Esophagus muscularis mucosa (tissue), 4 donors: ENCODE results near the gene ASXL2. TPM values are rescaled to one million over a fixed set of nuclear protein-coding genes. Genes with fewer than 3 reads are reported as not detected.

ENCODE experiments used
- DNase-seq: peaks from one replicate; pipeline ENCODE4 v3.0.0-alpha.2; 2017; ENCODE audit errors: extremely low spot score
- H3K27ac ChIP-seq, 4 donors: fragments of 200-600 bp; sonication (generic); replicated peaks in 1 of 4; 1 replicate in 3 of 4; 2 replicates in 1 of 4; pipeline ENCODE4 v1.5.1; 2016 to 2019; ENCODE audit warnings: mild to moderate bottlenecking in 1 of 4
- H3K27me3 ChIP-seq, 4 donors: fragments of 200-600 bp; sonication (generic); one replicate each; pipeline versions ENCODE4 v1.5.1 to v1.6.0; 2016 to 2019
- H3K36me3 ChIP-seq, 4 donors: fragments of 200-600 bp; sonication (generic); one replicate each; pipeline ENCODE4 v1.5.1; 2016 to 2019
- H3K4me1 ChIP-seq, 4 donors: fragments of 200-600 bp; sonication (generic); one replicate each; pipeline ENCODE4 v1.5.1; 2016 to 2019
- H3K4me3 ChIP-seq, 4 donors: fragments of 200-600 bp; sonication (generic); 1 replicate in 2 of 4; 2 replicates in 2 of 4; pipeline ENCODE4 v1.5.1; 2016 to 2019; ENCODE audit warnings: mild to moderate bottlenecking in 4 of 4, moderate library complexity in 1 of 4
- H3K9me3 ChIP-seq, 4 donors: fragments of 200-600 bp; sonication (generic); 1 replicate in 3 of 4; 2 replicates in 1 of 4; pipeline ENCODE4 v1.5.1; 2016 to 2019
- EP300 ChIP-seq: sonication (generic); formaldehyde crosslinking; IDR thresholded peaks from one replicate; pipeline ENCODE4 v1.6.1; 2017; ENCODE audit warnings: antibody characterized with exemption
- POLR2A ChIP-seq: fragments of 450-650 bp; IDR thresholded peaks from one replicate; pipeline ENCODE4 v1.6.1; 2017; ENCODE audit warnings: antibody characterized with exemption, moderate library complexity, mild to moderate bottlenecking, low read depth
- POLR2AphosphoS5 ChIP-seq, 2 donors: sonication (generic); formaldehyde crosslinking; IDR thresholded peaks; one replicate each; pipeline ENCODE4 v1.6.1; 2017; ENCODE audit warnings: antibody characterized with exemption in 2 of 2
- WGBS: methylation state at CpG from one replicate; pipeline ENCODE4 v1.1.5; 2018; 5-methylcytosine and 5-hydroxymethylcytosine counted together
- intact Hi-C: fragments of 100-400 bp; cut with DNase I; formaldehyde crosslinking; loops from one replicate; pipeline ENCODE4 v1.15.1; 2023
- total RNA-seq, 4 donors: library from RNA; depleted of rRNA; stranded (reverse); fragments of >200 nt; gene quantifications; one replicate each; pipeline versions ENCODE4 v1.1.0 to v1.2.1, GENCODE V29; 2016
- TF ChIP-seq, protein P1 (sequence below), 3 experiments: fragments of 200-600 bp in 2 of 3; fragments of 450-650 bp in 1 of 3; sonication (generic) in 2 of 3; IDR thresholded peaks; one replicate each; pipeline ENCODE4 v1.5.1; 2017 to 2019; ENCODE audit warnings: antibody characterized with exemption in 3 of 3, mild to moderate bottlenecking in 2 of 3, moderate library complexity in 1 of 3

The ASXL2 gene
- total RNA-seq, 4 donors from 2014 or later: 17.4 to 25.1 (median 20.5) TPM

DNA sequence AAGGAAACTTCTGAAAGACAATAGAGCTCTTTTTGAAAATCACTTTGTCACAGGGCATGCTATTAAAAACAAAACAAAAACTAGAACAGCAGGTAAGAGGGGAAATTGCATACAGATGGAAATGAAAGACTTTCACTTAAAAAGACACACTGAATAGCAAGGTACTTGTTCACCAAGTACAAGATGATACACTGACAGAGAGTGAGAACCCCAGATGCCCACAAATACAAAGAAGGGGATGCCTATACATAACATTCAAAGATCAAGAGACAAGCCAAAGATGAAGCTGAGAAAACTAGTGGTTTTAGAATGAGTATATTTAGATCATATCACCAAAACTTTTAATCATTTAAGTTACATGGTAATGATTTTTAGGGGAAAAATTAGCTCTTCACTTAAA lies 60.7 kb downstream of the ASXL2 start:
- Histone ChIP-seq H3K4me3 (no peak overlapping the region), H3K27me3 (no peaks in the 10 kb centered on the region), H3K36me3 (no peaks in the 10 kb centered on the region), H3K9me3 (no peaks in the 10 kb centered on the region), H3K4me1 (peaks cover 0 to 10% (median 4%) of the 10 kb centered on the region in 4 donors), H3K27ac (no peak overlapping the region)
- DNase-seq: no peak
- TF ChIP-seq POLR2A: no peak
- TF ChIP-seq POLR2AphosphoS5 (IDR thresholded peaks at IDR 0.05): no peak
- TF ChIP-seq EP300: no peak
- TF ChIP-seq, protein P1, sequence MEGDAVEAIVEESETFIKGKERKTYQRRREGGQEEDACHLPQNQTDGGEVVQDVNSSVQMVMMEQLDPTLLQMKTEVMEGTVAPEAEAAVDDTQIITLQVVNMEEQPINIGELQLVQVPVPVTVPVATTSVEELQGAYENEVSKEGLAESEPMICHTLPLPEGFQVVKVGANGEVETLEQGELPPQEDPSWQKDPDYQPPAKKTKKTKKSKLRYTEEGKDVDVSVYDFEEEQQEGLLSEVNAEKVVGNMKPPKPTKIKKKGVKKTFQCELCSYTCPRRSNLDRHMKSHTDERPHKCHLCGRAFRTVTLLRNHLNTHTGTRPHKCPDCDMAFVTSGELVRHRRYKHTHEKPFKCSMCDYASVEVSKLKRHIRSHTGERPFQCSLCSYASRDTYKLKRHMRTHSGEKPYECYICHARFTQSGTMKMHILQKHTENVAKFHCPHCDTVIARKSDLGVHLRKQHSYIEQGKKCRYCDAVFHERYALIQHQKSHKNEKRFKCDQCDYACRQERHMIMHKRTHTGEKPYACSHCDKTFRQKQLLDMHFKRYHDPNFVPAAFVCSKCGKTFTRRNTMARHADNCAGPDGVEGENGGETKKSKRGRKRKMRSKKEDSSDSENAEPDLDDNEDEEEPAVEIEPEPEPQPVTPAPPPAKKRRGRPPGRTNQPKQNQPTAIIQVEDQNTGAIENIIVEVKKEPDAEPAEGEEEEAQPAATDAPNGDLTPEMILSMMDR (IDR thresholded peaks at IDR 0.05): no peak
- intact Hi-C loops: no loop called here

DNA sequence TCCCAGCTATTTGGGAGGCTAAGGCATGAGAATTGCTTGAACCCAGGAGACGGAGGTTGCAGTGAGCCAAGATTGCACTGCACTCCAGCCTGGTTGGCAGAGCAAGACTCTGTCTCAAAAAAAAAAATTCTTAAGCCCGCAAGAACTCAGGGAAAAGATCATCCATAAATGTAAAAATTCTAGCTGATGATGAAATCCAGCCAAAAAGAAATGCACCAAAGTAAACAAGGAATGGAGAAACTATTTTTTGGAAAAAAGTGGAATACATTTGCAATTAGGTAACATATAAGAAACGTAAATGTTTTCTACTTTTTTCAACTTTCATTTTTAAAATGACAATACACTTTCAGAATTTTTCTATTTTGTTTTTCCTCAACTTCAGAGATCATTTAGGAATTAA lies 61.3 kb downstream of the ASXL2 start:
- Histone ChIP-seq H3K4me1 (peaks cover 0 to 8% (median 2%) of the 10 kb centered on the region in 4 donors), H3K27ac (no peak overlapping the region), H3K36me3 (no peaks in the 10 kb centered on the region), H3K9me3 (no peaks in the 10 kb centered on the region), H3K4me3 (no peak overlapping the region), H3K27me3 (no peaks in the 10 kb centered on the region)
- intact Hi-C loops: no loop called here
- no peak for TF ChIP-seq POLR2A
- no peak for TF ChIP-seq EP300
- no peak for TF ChIP-seq POLR2AphosphoS5 (IDR thresholded peaks at IDR 0.05)
- TF ChIP-seq, protein P1 (IDR thresholded peaks at IDR 0.05): no peak
- 74% methylated on average over 3 of the region's 3 CpGs for WGBS
- no peak for DNase-seq

DNA sequence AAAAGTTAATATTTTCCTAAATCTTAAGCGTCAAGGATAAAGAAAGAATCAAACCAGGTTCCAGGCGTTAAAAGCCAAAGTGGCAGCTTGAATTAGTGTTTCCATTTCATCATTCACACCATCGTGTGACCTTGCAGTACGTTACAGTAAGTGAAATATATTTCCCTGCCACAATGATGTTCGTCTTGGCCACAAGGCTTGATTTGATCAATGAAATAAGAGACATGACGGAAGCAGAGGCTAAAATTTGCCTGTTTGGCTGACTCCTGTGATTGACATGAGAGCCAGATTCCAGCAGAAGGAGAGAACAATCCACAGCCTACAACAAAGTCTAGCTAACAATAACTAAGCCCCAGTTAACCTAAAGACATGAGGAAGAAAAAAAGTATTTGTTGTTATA lies 62.0 kb downstream of the ASXL2 start:
- H3K27me3 ChIP-seq: no peaks in the 10 kb centered on the region
- 91% methylated on average over 6 of the region's 6 CpGs for WGBS
- H3K4me1 ChIP-seq: peaks cover 0 to 8% (median 0%) of the 10 kb centered on the region in 4 donors
- H3K4me3 ChIP-seq: no peak overlapping the region
- intact Hi-C loops: no loop called here
- H3K27ac ChIP-seq: no peak overlapping the region
- TF ChIP-seq, protein P1 (IDR thresholded peaks at IDR 0.05): no peak
- TF ChIP-seq POLR2AphosphoS5 (IDR thresholded peaks at IDR 0.05) (no peak), EP300 (no peak), POLR2A (no peak)
- H3K9me3 ChIP-seq: no peaks in the 10 kb centered on the region
- DNase-seq: no peak
- no peaks in the 10 kb centered on the region for H3K36me3 ChIP-seq

DNA sequence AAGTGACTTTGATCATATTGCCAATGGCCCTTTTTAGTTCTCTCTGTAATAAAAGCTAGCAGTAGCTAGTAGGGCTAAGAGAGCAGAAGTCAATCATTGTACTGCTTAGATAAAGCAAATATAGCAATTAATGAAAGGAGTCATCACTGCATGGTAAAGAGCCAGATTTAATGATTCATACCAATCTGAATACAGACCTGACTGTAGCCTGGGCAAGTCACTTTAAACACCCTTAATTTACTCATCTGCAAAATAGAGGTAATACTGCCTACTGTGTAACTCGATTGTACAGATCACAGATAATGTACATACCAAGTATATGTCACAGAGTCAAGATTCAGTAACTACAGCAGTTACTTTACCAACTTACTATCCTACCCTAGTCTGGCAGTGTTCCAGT lies 63.6 kb downstream of the ASXL2 start:
- TF ChIP-seq, protein P1 (IDR thresholded peaks at IDR 0.05): no peak
- TF ChIP-seq POLR2AphosphoS5 (IDR thresholded peaks at IDR 0.05): no peak
- no peak for TF ChIP-seq POLR2A
- no peak for TF ChIP-seq EP300
- WGBS: 94% methylated on average over 1 of the region's 1 CpG
- DNase-seq: no peak
- H3K4me3 ChIP-seq: no peak overlapping the region
- peaks cover 0 to 8% (median 0%) of the 10 kb centered on the region in 4 donors for H3K4me1 ChIP-seq
- H3K9me3 ChIP-seq: no peaks in the 10 kb centered on the region
- peaks cover 0 to 6% (median 3%) of the 10 kb centered on the region in 4 donors for H3K36me3 ChIP-seq
- H3K27ac ChIP-seq: no peak overlapping the region
- no peaks in the 10 kb centered on the region for H3K27me3 ChIP-seq
- intact Hi-C loops: no loop called here

DNA sequence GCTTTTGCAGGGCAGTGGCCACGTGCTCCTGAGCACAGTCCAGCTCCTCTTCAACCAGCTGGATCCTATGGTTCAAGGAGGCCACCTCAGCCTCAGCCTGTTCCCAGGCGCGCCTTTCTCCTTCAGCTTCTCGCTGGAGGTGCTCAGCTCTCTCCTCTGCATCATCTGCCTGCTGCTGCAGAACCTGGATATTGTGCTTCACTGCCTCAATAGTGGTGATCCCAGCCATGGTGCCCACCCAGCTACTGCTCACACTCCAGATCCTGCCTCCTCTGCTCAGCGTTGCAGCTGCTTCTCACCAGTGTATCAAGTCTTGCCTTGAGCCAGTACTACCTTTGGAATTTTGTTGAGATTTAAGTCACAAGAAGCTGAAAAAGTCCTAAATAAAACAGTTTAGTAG lies 67.9 kb downstream of the ASXL2 start:
- no peak for DNase-seq
- H3K4me3 ChIP-seq: no peak overlapping the region
- 96% methylated on average over 5 of the region's 5 CpGs for WGBS
- no peak overlapping the region for H3K27ac ChIP-seq
- intact Hi-C loops: no loop called here
- H3K27me3 ChIP-seq: no peaks in the 10 kb centered on the region
- no peak for TF ChIP-seq POLR2AphosphoS5 (IDR thresholded peaks at IDR 0.05)
- TF ChIP-seq, protein P1 (IDR thresholded peaks at IDR 0.05): no peak
- TF ChIP-seq POLR2A: no peak
- TF ChIP-seq EP300: no peak
- no peaks in the 10 kb centered on the region for H3K9me3 ChIP-seq
- peaks cover 0 to 15% (median 10%) of the 10 kb centered on the region in 4 donors for H3K36me3 ChIP-seq
- peaks cover 0 to 8% (median 0%) of the 10 kb centered on the region in 4 donors for H3K4me1 ChIP-seq
